ENCODE results near the gene SEPTIN2.

GRCh38 chr2:241273210-241274020 is 42.3 kb upstream of the SEPTIN2 start:
- TF ChIP-seq MAX (IDR thresholded peaks at IDR 0.05) (no peak), USF1 (IDR thresholded peaks at IDR 0.05) (no peak)

All from Ishikawa (cell line).